HCT116 (cell line): ENCODE results near the gene NIT2. TPM values are rescaled to one million over a fixed set of nuclear protein-coding genes. Genes with fewer than 3 reads are reported as not detected.

Source experiments
- ATAC-seq: fragments of 200-7000 bp; cut with Tn5 transposase; 2 replicates; pipeline ENCODE4 v1.9.1; 2020; ENCODE audit warnings: mild to moderate bottlenecking, moderate library complexity
- BruUV-seq: library from RNA; stranded (reverse); fragments of 400-500 nt; replicated peaks from 2 replicates; lab custom pipeline; 2021; lab: Mats Ljungman, UMichigan
- CTCF ChIA-PET: fragments of 300-600 bp; sonication (Branson Sonifier 250); formaldehyde crosslinking; loops from one replicate; lab custom pipeline; 2021; ENCODE audit warnings: antibody characterized with exemption; lab: Charles Lee
- POLR2A ChIA-PET: fragments of 300-600, 350-600 bp; sonication (Branson Sonifier 250); formaldehyde crosslinking; loops from one replicate; lab custom pipeline; 2021; ENCODE audit warnings: antibody characterized with exemption; lab: Charles Lee
- RAD21 ChIA-PET, 2 experiments: fragments of 300-600 bp; sonication (Branson Sonifier 250); formaldehyde crosslinking; loops; one replicate each; lab custom pipeline; 2023; ENCODE audit warnings: low total read pairs in 2 of 2; ENCODE audit not compliant: uncharacterized antibody in 2 of 2, unreplicated experiment in 2 of 2, low non-redundant PET in 1 of 2; lab: Charles Lee
- DNase-seq: peaks from one replicate; pipeline ENCODE4 v3.0.0-alpha.2; 2010; ENCODE audit warnings: low read depth, low spot score
- H2AFZ ChIP-seq: fragments of 200-600 bp; shearing (Covaris generic), sonication (generic); 2 replicates; pipeline ENCODE4 v1.6.1; 2017; ENCODE audit warnings: low read depth, mixed run types, mixed read lengths, antibody characterized with exemption, low read length; ENCODE audit not compliant: poor library complexity, severe bottlenecking
- H3K27ac ChIP-seq: 2 replicates; pipeline ENCODE4 v1.5.1; 2012; ENCODE audit warnings: low read depth, low read length
- H3K27me3 ChIP-seq: fragments of 200-600 bp; sonication (generic); 2 replicates; pipeline ENCODE4 v1.6.1; 2016; ENCODE audit warnings: mixed run types, low read length, mixed read lengths; ENCODE audit not compliant: insufficient read depth
- H3K36me3 ChIP-seq, 2 experiments: fragments of 200-500 bp in 1 of 2; fragments of 200-600 bp in 1 of 2; sonication (Bioruptor generic) in 1 of 2; sonication (generic) in 1 of 2; 2 replicates each; pipeline versions ENCODE4 v1.5.1 to v1.6.1; 2014 to 2016; ENCODE audit warnings: low read length in 2 of 2, inconsistent platforms in 1 of 2, mixed read lengths in 1 of 2, mixed run types in 1 of 2; ENCODE audit not compliant: insufficient read depth in 2 of 2, control insufficient read depth in 1 of 2
- H3K4me1 ChIP-seq, 2 experiments: fragments of 200-600 bp in 1 of 2; sonication (generic) in 1 of 2; 2 replicates each; pipeline versions ENCODE4 v1.5.1 to v1.6.1; 2012 to 2017; ENCODE audit warnings: low read length in 2 of 2, inconsistent platforms in 1 of 2, mild to moderate bottlenecking in 1 of 2, mixed read lengths in 1 of 2, mixed run types in 1 of 2, moderate library complexity in 1 of 2; ENCODE audit not compliant: insufficient read depth in 2 of 2, control insufficient read depth in 1 of 2
- H3K4me2 ChIP-seq: fragments of 200-600 bp; sonication (generic); 2 replicates; pipeline ENCODE4 v1.6.1; 2017; ENCODE audit warnings: mixed run types, low read length, mixed read lengths
- H3K4me3 ChIP-seq, 2 experiments: fragments of 200-600 bp in 1 of 2; sonication (generic) in 1 of 2; replicated peaks in 1 of 2; 2 replicates each; pipeline ENCODE4 v1.5.1; 2011 to 2016; ENCODE audit warnings: low read length in 2 of 2, control low read depth in 1 of 2, low read depth in 1 of 2, mild to moderate bottlenecking in 1 of 2, mixed read lengths in 1 of 2, mixed run types in 1 of 2
- H3K79me2 ChIP-seq: fragments of 200-600 bp; sonication (generic); 2 replicates; pipeline ENCODE4 v1.6.1; 2017; ENCODE audit warnings: mild to moderate bottlenecking, mixed run types, low read length, moderate library complexity, mixed read lengths; ENCODE audit not compliant: insufficient read depth
- H3K9ac ChIP-seq: fragments of 200-600 bp; sonication (generic); 2 replicates; pipeline ENCODE4 v1.6.1; 2016; ENCODE audit warnings: low read length, mixed read lengths
- H3K9me2 ChIP-seq: fragments of 200-600 bp; sonication (generic), shearing (Covaris generic); 2 replicates; pipeline ENCODE4 v1.6.1; 2017; ENCODE audit warnings: mixed run types, mild to moderate bottlenecking, moderate library complexity; ENCODE audit not compliant: insufficient read depth
- H3K9me3 ChIP-seq, 2 experiments: fragments of 200-500 bp in 1 of 2; fragments of 200-600 bp in 1 of 2; sonication (Bioruptor generic) in 1 of 2; sonication (generic) in 1 of 2; 2 replicates each; pipeline ENCODE4 v1.6.1; 2014 to 2017; ENCODE audit warnings: low read length in 2 of 2, mixed read lengths in 2 of 2, inconsistent platforms in 1 of 2, low read depth in 1 of 2, mild to moderate bottlenecking in 1 of 2, mixed run types in 1 of 2, moderate library complexity in 1 of 2; ENCODE audit not compliant: control insufficient read depth in 1 of 2, insufficient read depth in 1 of 2
- H4K20me1 ChIP-seq: fragments of 200-600 bp; sonication (generic), shearing (Covaris generic); 2 replicates; pipeline ENCODE4 v1.6.1; 2017; ENCODE audit warnings: mixed run types, mild to moderate bottlenecking, moderate library complexity; ENCODE audit not compliant: insufficient read depth
- CTCF ChIP-seq, 3 experiments: fragments of 200-600 bp in 1 of 3; sonication (generic) in 1 of 3; IDR thresholded peaks in 2 of 3; conservative IDR thresholded peaks in 1 of 3; 2 replicates each; pipeline ENCODE4 v1.5.1; 2012 to 2017; ENCODE audit warnings: low read depth in 2 of 3, low read length in 2 of 3, antibody characterized with exemption in 1 of 3, borderline replicate concordance in 1 of 3, control low read depth in 1 of 3, mild to moderate bottlenecking in 1 of 3, mixed read lengths in 1 of 3, mixed run types in 1 of 3, moderate library complexity in 1 of 3; ENCODE audit not compliant: insufficient read depth in 1 of 3
- ELF1 ChIP-seq: IDR thresholded peaks from 2 replicates; pipeline ENCODE4 v1.6.1; 2012; ENCODE audit warnings: low read depth, borderline replicate concordance
- EZH2phosphoT487 ChIP-seq: fragments of 200-600 bp; IDR thresholded peaks from 2 replicates; pipeline ENCODE4 v1.6.1; 2018; ENCODE audit warnings: antibody characterized with exemption, borderline replicate concordance
- FOSL1 ChIP-seq: IDR thresholded peaks from 2 replicates; pipeline ENCODE4 v1.6.1; 2012; ENCODE audit warnings: low read depth
- JUND ChIP-seq: IDR thresholded peaks from 2 replicates; pipeline ENCODE4 v1.6.1; 2012
- POLR2AphosphoS5 ChIP-seq: IDR thresholded peaks from 2 replicates; pipeline ENCODE4 v1.6.1; 2011; ENCODE audit warnings: mild to moderate bottlenecking, low read depth, low read length, moderate library complexity
- REST ChIP-seq: IDR thresholded peaks from 2 replicates; pipeline ENCODE4 v1.6.1; 2012; ENCODE audit warnings: low read depth
- SIN3A ChIP-seq: IDR thresholded peaks from 2 replicates; pipeline ENCODE4 v1.6.1; 2012; ENCODE audit warnings: low read depth
- SP1 ChIP-seq: IDR thresholded peaks from 2 replicates; pipeline ENCODE4 v1.6.1; 2012; ENCODE audit warnings: low read depth
- TCF7L2 ChIP-seq: IDR thresholded peaks from 2 replicates; pipeline ENCODE4 v1.7.0; 2011; ENCODE audit warnings: borderline replicate concordance, inconsistent platforms; ENCODE audit not compliant: insufficient read depth, insufficient read length; ENCODE audit errors: extremely low read depth
- YY1 ChIP-seq: IDR thresholded peaks from 2 replicates; pipeline ENCODE4 v1.6.1; 2011; ENCODE audit warnings: low read length, low read depth, moderate library complexity, mild to moderate bottlenecking; ENCODE audit not compliant: insufficient replicate concordance; ENCODE audit errors: extremely low read depth
- intact Hi-C: fragments of 100-400 bp; cut with micrococcal nuclease; formaldehyde crosslinking; loops from 2 replicates; pipeline ENCODE4 v1.10.0; 2022
- total RNA-seq: library from RNA; stranded (reverse); gene quantifications from one replicate; pipeline ENCODE4 v1.2.1, GENCODE V29; 2021; ENCODE audit not compliant: unreplicated experiment

Gene NIT2
- total RNA-seq, 1 experiment from 2014 or later = 44.7 TPM

DNA sequence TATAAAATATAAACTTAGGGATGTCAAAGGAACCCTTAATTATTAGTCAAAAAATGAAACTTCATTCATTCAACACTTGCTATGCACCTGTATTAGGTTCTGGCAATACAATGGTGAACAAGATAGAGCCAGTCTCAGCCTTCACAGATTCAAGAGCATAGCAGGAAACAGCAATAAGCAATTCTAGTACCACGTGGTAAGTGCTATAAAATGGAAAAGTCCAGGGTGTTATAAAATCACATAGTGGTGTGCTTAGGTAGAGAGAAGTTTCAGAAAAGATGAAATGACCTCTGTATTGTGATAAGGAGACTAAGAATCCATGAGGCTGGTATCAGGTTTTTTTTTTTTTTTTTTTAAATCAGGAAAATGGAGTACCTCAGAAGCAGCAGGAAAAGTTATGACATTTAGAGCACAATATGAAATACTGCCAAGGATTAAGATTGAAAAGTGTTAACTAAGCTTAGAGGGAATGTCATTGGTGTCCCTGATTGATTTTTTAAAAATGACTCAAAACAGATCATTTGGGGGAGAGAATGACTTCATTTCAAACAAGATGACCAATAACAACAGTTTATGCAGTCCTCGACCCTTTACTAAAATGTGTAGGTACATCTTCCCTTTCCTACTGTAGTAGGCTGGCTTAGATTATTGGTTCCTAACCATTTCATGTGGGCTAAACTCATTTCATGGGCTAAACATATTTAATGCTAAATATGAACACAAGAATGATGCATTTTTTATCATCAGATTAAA lies 61.3 kb downstream of the NIT2 start:
- H3K9ac ChIP-seq = no peak overlapping the region
- ATAC-seq (no peak), DNase-seq (no peak)
- no peaks in the 10 kb centered on the region for H3K9me3 ChIP-seq
- 0 out of 2 replicates have a peak, but pooled peaks cover 3% of the 10 kb centered on the region for H4K20me1 ChIP-seq
- no peak overlapping the region for H2AFZ ChIP-seq
- TF ChIP-seq REST (no peak), FOSL1 (no peak)
- intact Hi-C loops = no loop called here
- ChIA-PET CTCF (no interaction called here), RAD21 (no interaction called here), POLR2A (no interaction called here)
- no peak overlapping the region for H3K4me2 ChIP-seq
- H3K27me3 ChIP-seq = no peaks in the 10 kb centered on the region
- no peaks in the 10 kb centered on the region; a peak in 1 of 4 replicates for H3K36me3 ChIP-seq
- BruUV-seq = no TSS peak
- peaks cover 7 to 11% of the 10 kb centered on the region in 2 experiments; a peak in 3 of 4 replicates for H3K4me1 ChIP-seq
- no peak overlapping the region for H3K4me3 ChIP-seq
- peaks cover 100% of the 10 kb centered on the region for H3K79me2 ChIP-seq
- H3K27ac ChIP-seq = no peak overlapping the region
- no peaks in the 10 kb centered on the region for H3K9me2 ChIP-seq

DNA sequence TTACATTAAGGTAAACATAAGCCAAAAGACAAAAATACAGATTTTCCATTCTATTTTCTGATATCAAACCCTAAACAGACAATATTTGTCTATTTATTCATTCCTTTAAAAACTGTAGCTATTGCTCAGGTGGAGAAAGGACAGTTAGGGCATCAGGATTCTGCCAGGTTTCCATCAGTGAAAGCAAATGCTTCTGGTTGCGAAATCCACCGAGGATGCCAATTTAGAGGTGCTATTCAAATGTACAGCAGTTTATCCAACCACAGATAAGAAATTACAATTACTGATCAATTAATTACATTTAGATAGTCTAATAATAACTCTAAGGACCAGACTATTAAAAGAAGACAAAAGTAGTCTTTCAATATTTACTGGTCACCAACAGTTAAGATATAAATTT lies 62.4 kb downstream of the NIT2 start:
- Histone ChIP-seq H3K79me2 (peaks cover 90% of the 10 kb centered on the region), H3K9me2 (no peaks in the 10 kb centered on the region), H3K27ac (no peak overlapping the region), H3K4me2 (no peak overlapping the region), H2AFZ (no peak overlapping the region), H3K4me1 (peaks cover 13 to 18% of the 10 kb centered on the region in 2 experiments), H3K9me3 (no peaks in the 10 kb centered on the region), H3K4me3 (no peak overlapping the region), H3K27me3 (no peaks in the 10 kb centered on the region), H3K36me3 (no peaks in the 10 kb centered on the region; a peak in 1 of 4 replicates), H4K20me1 (0 out of 2 replicates have a peak, but pooled peaks cover 3% of the 10 kb centered on the region), H3K9ac (no peak overlapping the region)
- intact Hi-C loops = no loop called here
- ChIA-PET RAD21 (no interaction called here), CTCF (no interaction called here), POLR2A (no interaction called here)
- DNase-seq (no peak), ATAC-seq (no peak)
- no TSS peak for BruUV-seq
- TF ChIP-seq SP1 = no peak
- TF ChIP-seq ELF1 = no peak
- no peak for TF ChIP-seq CTCF (IDR thresholded peaks at IDR 0.05 in 2 of 3, conservative IDR thresholded peaks at IDR 0.05 in 1 of 3; ENCODE audit: borderline replicate concordance in 1 of 3, insufficient read depth in 1 of 3, low read depth in 2 of 3, low read length in 2 of 3)
- TF ChIP-seq TCF7L2 = no peak
- TF ChIP-seq JUND = no peak
- TF ChIP-seq POLR2AphosphoS5 = no peak
- TF ChIP-seq EZH2phosphoT487 = no peak
- TF ChIP-seq SIN3A = no peak
- no peak for TF ChIP-seq YY1
